ENCODE results near the gene JAK3. TPM values are rescaled to one million over a fixed set of nuclear protein-coding genes. Genes with fewer than 3 reads are reported as not detected.

The JAK3 gene
- total RNA-seq, 1 donor from 2014 or later: 12.3 TPM

- Mint-ChIP-seq H3K36me3 (peaks cover 8% of the 10 kb centered on the region), H3K4me3 (no peak overlapping the region), H3K9me3 (no peaks in the 10 kb centered on the region), H3K27ac (no peak overlapping the region), H3K4me1 (no peaks in the 10 kb centered on the region), H3K27me3 (ENCODE audit: low read depth) (peaks cover 57% of the 10 kb centered on the region)
- TF ChIP-seq, protein P1, sequence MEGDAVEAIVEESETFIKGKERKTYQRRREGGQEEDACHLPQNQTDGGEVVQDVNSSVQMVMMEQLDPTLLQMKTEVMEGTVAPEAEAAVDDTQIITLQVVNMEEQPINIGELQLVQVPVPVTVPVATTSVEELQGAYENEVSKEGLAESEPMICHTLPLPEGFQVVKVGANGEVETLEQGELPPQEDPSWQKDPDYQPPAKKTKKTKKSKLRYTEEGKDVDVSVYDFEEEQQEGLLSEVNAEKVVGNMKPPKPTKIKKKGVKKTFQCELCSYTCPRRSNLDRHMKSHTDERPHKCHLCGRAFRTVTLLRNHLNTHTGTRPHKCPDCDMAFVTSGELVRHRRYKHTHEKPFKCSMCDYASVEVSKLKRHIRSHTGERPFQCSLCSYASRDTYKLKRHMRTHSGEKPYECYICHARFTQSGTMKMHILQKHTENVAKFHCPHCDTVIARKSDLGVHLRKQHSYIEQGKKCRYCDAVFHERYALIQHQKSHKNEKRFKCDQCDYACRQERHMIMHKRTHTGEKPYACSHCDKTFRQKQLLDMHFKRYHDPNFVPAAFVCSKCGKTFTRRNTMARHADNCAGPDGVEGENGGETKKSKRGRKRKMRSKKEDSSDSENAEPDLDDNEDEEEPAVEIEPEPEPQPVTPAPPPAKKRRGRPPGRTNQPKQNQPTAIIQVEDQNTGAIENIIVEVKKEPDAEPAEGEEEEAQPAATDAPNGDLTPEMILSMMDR (IDR thresholded peaks at IDR 0.05; ENCODE audit: unreplicated experiment): no peak
- DNase-seq (ENCODE audit: low spot score in 2 of 2, unreplicated experiment in 2 of 2): no peak
These were observed 20.9 kb upstream of the JAK3 start for GRCh38 chr19:17868669-17869068.

GRCh38 chr19:17866964-17867486 is 19.2 kb upstream of the JAK3 start:
- peaks cover 44% of the 10 kb centered on the region for H3K27me3 Mint-ChIP-seq (ENCODE audit: low read depth)
- H3K27ac Mint-ChIP-seq: no peak overlapping the region
- H3K4me1 Mint-ChIP-seq: no peaks in the 10 kb centered on the region
- no peaks in the 10 kb centered on the region for H3K9me3 Mint-ChIP-seq
- DNase-seq (ENCODE audit: low spot score in 2 of 2, unreplicated experiment in 2 of 2): no peak
- no peak overlapping the region for H3K4me3 Mint-ChIP-seq
- TF ChIP-seq, protein P1 (IDR thresholded peaks at IDR 0.05; ENCODE audit: unreplicated experiment): no peak
- H3K36me3 Mint-ChIP-seq: peaks cover 11% of the 10 kb centered on the region

DNA sequence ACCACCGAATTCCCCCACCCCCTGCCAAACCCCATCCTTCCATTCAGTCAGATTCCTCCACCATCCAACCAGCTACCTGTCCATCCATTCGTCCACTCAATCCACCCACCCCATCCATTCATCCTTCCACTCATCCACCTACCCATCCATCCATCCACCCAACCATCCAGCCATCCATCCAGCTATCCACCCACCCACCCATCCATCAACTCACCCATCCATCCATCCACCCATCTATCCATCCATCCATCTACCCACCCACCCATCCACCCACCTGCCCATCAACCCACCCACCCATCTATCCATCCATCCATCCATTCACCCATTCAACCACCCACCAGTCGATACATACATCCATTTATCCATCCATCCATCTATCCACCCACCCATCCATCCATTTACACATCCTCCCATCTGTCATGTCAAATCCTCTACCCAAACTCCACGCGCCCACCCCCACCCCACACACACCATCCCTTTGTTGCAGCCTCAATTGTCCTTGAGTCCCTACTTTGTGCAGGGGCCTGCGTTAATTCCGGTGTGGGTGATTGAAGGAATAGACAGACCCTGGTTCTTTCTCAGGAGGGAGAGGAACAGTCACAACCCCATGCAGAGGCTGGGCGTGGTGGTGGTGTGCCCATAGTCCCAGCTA is 18.7 kb upstream of the JAK3 start:
- TF ChIP-seq, protein P1 (IDR thresholded peaks at IDR 0.05; ENCODE audit: unreplicated experiment): no peak
- no peak overlapping the region for H3K27ac Mint-ChIP-seq
- no peaks in the 10 kb centered on the region for H3K9me3 Mint-ChIP-seq
- peaks cover 39% of the 10 kb centered on the region for H3K27me3 Mint-ChIP-seq (ENCODE audit: low read depth)
- peaks cover 3% of the 10 kb centered on the region for H3K4me1 Mint-ChIP-seq
- no peak overlapping the region for H3K4me3 Mint-ChIP-seq
- H3K36me3 Mint-ChIP-seq: peaks cover 13% of the 10 kb centered on the region
- no peak for DNase-seq (ENCODE audit: low spot score in 2 of 2, unreplicated experiment in 2 of 2)

- no peak overlapping the region for H3K4me3 Mint-ChIP-seq
- H3K36me3 Mint-ChIP-seq: peaks cover 18% of the 10 kb centered on the region
- no peak overlapping the region for H3K27ac Mint-ChIP-seq
- no peak for DNase-seq (ENCODE audit: low spot score in 2 of 2, unreplicated experiment in 2 of 2)
- H3K4me1 Mint-ChIP-seq: peaks cover 11% of the 10 kb centered on the region
- peaks cover 31% of the 10 kb centered on the region for H3K27me3 Mint-ChIP-seq (ENCODE audit: low read depth)
- H3K9me3 Mint-ChIP-seq: no peaks in the 10 kb centered on the region
- TF ChIP-seq, protein P1 (IDR thresholded peaks at IDR 0.05; ENCODE audit: unreplicated experiment): no peak
These were observed 17.9 kb upstream of the JAK3 start for GRCh38 chr19:17865364-17866311.

DNA sequence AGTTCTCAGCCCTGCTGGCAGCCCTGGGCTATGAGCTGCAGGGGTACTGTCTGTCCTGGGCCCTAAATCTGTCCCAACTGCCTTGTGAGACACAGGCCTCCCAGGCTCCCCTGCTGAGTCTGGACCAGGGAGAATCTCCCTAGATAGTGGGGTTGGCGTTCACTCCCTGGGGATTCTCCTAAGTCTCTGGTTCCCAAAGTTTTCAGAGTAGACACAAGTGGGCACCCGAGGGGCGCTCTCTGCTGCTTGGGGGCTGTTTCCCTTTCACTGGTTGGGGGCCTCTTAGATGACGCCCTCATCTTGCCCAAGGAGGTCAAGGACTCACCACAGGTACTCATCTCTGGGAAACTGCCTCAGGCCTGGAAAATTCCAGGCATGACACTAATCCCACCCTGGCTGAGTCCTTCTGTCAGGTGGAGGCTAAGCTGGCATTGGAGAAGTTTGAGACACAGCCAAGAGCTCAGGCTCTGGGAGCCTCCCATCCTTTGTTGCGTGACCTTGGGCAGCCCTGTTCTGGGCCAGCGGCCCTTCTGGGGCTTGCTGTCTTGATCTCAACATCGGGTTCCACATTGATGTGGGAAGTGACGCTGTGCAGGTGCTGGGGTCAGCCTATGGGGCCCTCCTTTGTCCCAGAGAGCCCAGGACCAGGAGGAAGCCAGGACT is 15.9 kb upstream of the JAK3 start:
- Mint-ChIP-seq H3K4me3 (peak overlapping the region; percentile 46), H3K9me3 (no peaks in the 10 kb centered on the region), H3K27me3 (ENCODE audit: low read depth) (peaks cover 11% of the 10 kb centered on the region), H3K4me1 (peaks cover 22% of the 10 kb centered on the region), H3K36me3 (peaks cover 18% of the 10 kb centered on the region), H3K27ac (no peak overlapping the region)
- TF ChIP-seq, protein P1 (IDR thresholded peaks at IDR 0.05; ENCODE audit: unreplicated experiment): no peak
- no peak for DNase-seq (ENCODE audit: low spot score in 2 of 2, unreplicated experiment in 2 of 2)
